SK-MEL-5 (cell line): ENCODE measurements around the gene OBSCN. TPM values are rescaled to one million over a fixed set of nuclear protein-coding genes. Genes with fewer than 3 reads are reported as not detected.

Experiments used
- DNase-seq: peaks from one replicate; pipeline ENCODE4 v3.0.0-alpha.2; 2016; ENCODE audit warnings: low read depth, low spot score
- in situ Hi-C: cut with HindIII; loops from 2 replicates; pipeline ENCODE4 v1.10.0; 2016; ENCODE audit warnings: low sequenced_read_pairs, high pct_unique_total_duplicates, low pct_unique_long_range_greater_than_20kb
- total RNA-seq: library from RNA; depleted of rRNA; stranded (reverse); fragments of >200 nt; shearing (Covaris generic); gene quantifications from 2 replicates; pipeline ENCODE4 v1.2.3, GENCODE V29; 2014

Gene OBSCN
- total RNA-seq, 1 experiment from 2014 or later, result 0.98 TPM

DNA sequence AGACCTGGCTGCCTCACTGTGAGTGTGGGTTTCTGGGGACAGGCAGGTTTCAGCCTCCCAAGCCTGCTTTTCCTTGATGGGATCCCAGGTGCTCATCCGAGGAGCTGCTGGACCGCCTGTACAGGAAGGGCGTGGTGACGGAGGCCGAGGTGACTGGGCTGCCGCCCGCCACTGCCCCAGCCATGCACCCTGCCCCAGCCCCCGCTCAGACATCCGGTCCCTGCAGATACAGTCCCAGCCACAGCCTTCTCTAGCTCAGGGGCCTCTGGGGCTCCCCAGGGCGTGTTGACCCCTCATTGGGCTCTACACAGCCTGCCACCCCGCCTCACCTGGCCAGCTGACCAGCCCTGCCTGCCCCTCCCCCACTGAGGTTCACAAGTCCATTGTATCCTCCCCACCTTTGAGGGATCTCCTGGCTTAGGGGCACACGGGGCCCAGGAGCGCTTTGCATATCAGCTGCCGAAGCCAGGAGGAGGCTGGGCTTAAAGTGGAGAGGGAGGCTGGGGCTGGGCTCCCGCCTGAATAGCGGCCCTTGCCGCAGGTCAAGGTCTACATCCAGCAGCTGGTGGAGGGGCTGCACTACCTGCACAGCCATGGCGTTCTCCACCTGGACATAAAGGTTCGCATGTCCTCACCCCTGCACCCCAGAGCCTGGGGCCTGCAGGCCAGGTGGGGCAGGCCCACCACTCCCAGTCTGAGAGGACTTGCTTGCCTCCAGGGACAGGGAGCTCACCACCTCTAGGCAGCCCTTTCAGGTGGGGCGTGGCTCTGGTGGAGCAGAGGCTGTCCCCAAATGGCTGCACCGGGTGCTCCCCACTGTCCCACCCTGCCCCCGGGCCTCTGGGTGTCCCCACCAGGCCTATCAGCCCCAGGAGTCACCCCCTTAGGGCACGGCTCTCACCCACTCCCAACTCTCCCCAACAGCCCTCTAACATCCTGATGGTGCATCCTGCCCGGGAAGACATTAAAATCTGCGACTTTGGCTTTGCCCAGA, 160.3 kb downstream of the OBSCN start:
- no peak for DNase-seq
- in situ Hi-C loops, result no loop called here

DNA sequence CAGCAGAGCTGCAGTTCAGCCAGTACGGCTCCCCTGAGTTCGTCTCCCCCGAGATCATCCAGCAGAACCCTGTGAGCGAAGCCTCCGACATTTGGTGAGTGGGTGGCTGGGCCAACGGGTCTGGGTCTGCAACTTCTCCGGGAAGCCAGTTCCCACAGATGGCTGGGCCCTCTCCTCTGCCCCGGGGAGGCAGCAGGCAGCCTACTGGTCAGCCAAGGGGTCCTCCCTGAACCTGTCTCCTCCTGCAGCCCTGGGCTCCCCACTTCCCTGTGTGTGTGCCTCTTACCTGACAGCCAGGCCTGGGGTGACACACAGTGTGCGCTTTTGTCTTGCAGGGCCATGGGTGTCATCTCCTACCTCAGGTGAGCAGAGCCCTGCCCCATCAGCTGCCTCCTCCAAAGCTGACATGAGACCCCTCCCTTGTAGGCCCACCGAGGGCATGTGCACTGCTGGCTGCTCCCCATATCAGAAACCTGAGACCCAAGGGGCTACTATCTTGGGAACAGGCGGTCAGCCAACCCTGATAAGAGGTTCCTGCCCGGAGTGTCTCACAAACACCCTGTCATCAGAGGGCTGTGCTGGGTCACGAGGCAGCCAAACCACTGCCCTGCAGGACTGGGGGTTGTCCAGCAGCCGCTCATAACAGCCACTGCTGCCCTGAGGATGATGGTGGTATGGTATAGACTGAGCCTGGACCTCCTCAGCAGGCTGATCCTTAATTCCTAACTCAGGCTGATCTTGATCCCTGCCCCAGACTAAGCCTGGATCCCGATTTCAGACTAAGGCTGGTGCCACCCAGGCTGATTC, 161.2 kb downstream of the OBSCN start:
- in situ Hi-C loops, result no loop called here
- no peak for DNase-seq

- in situ Hi-C loops, result no loop called here
- no peak for DNase-seq
Observed at GRCh38 chr1:228369608-228370438, 162.0 kb downstream of the OBSCN start.

DNA sequence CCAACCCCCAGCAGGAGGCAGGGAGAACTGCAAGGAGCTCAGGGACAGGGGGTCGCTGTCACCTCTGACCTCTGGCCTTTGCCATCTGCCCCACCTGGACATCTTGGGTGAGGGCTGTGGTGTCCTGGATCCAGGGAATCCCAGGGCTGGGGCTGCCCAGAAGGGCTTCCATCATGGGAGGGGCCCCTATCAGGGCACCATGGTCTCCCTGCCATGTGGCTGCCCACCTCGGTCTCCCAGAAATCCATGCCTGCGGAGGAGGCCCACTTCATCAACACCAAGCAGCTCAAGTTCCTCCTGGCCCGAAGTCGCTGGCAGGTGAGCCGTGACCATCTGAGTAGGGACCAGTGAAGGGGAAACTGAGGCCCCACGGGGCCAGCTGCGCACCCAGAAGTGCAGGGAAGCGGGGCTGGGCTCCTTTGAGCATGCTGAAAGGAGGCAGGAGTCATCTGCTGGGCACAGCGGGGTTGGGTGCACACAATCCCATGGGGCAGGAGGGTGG, 162.6 kb downstream of the OBSCN start:
- in situ Hi-C loops, result no loop called here
- DNase-seq, result no peak

- DNase-seq, result no peak
- in situ Hi-C loops, result no loop called here
Observed at GRCh38 chr1:228370941-228371740, 163.3 kb downstream of the OBSCN start.

DNA sequence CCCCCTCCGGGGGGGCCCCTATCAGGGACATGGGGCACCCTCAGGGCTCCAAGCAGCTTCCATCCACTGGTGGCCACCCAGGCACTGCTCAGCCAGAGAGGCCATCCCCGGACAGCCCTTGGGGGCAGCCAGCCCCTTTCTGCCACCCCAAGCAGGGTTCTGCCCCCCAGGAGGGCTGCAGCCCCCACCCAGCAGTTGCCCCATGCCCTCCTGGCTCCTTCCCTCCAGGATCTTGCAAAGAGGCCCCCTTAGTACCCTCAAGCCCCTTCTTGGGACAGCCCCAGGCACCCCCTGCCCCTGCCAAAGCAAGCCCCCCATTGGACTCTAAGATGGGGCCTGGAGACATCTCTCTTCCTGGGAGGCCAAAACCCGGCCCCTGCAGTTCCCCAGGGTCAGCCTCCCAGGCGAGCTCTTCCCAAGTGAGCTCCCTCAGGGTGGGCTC, 163.9 kb downstream of the OBSCN start:
- in situ Hi-C loops, result no loop called here

GRCh38 chr1:228372183-228373003, 164.5 kb downstream of the OBSCN start:
- in situ Hi-C loops, result no loop called here
- DNase-seq, result no peak

More for the DNA sequence above, 163.9 kb downstream of the OBSCN start:
- DNase-seq, result no peak

- in situ Hi-C loops, result no loop called here
- DNase-seq, result no peak
Observed at GRCh38 chr1:228373004-228373680, 165.3 kb downstream of the OBSCN start.

GRCh38 chr1:228373681-228374571, 166.1 kb downstream of the OBSCN start:
- in situ Hi-C loops, result no loop called here
- DNase-seq, result no peak

- DNase-seq, result peak; percentile 66
- in situ Hi-C loops, result no loop called here
Observed at GRCh38 chr1:228374711-228375577, 167.1 kb downstream of the OBSCN start.

DNA sequence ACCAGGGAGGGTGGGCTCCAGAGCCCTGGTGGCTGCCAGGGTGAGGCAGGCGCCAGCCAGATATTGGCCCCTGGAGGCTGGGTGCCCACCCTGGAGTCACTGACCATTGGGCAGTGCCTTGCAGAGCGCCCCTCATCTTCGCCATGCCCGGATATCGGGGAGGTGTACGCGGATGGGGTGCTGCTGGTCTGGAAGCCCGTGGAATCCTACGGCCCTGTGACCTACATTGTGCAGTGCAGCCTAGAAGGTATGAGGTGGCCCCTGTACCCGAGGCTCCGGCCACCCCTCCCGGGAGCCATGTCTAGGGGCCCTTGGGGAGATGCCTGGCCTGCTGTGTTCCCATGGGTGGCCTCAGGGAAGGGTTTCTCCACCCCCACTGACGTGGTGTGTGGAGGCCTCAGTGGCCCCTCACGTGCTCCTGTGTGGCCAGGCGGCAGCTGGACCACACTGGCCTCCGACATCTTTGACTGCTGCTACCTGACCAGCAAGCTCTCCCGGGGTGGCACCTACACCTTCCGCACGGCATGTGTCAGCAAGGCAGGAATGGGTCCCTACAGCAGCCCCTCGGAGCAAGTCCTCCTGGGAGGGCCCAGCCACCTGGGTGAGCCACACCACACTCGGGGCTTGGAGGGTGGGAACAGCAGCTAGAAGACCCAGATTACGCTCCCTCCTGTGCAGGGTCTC, 167.9 kb downstream of the OBSCN start:
- no peak for DNase-seq
- in situ Hi-C loops, result no loop called here

DNA sequence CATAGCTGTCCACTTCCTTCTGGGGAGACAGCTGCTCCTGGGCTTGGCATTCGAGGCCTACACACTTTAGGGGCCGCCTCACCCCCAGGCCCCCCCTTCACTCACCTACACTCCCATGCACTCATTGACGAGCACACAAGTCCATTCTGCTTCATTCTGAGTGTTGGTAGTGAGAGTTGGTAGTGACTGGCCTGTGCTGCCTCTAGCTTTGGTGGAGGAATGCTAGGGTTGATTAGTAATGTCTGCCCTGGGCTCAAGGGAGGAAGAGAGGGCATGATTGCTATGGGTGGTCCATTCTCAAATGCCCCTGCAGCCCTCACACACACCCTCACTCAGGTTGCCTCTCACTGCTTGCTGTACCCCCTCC, 168.4 kb downstream of the OBSCN start:
- DNase-seq, result peak; percentile 28
- in situ Hi-C loops, result no loop called here
